ENCODE data around the gene EXOC6B. TPM values are rescaled to one million over a fixed set of nuclear protein-coding genes. Genes with fewer than 3 reads are reported as not detected.

Gene EXOC6B
- total and polyA plus RNA-seq, 2 of the 8 experiments (the other 6 are each of a cell fraction or from before 2014, with no cell fraction given): 13.5 to 33.0 TPM

DNA sequence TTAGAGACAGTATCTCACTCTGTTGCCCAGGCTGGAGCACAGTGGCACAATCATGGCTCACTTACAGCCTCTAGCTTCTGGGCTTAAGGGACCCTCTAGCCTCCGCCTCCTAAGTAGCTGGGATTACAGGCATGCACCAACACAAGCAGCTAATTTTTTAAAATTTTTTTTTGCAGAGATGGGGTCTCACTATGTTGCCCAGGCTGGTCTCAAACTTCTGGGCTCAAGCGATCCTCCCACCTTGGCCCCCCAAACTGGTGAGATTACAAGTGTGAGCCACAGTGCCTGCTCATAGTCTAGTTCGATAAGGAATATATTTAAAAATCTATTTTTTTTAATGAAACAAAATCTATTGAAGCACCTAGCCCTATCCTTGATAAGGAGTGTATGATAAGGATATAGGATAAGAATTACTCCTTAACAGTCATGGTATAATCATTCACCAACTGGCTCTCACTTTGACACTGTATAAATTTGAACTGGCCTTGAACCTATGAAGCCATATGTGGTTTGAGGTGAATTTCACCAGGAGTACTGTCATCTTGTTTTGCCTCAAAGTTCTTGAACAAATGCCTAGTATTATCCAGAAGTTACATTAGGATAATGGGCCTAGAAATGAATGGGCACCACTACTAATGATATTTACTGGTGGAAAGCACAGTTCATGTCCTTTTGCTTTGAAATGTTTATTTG, 71.1 kb downstream of the EXOC6B start (continued):
- TF ChIP-seq RNF2 (IDR thresholded peaks at IDR 0.05; ENCODE audit: borderline replicate concordance, low read depth, low read length, missing control alignments, poor library complexity, severe bottlenecking) (no peak), SIX5 (IDR thresholded peaks at IDR 0.05; ENCODE audit: low read depth, low read length) (no peak), TAF7 (optimal IDR thresholded peaks at IDR 0.05; ENCODE audit: borderline replicate concordance, low read depth, low read length) (no peak), SAP30 (IDR thresholded peaks at IDR 0.05; ENCODE audit: insufficient read depth, insufficient replicate concordance, low read length) (no peak), EGR1 (IDR thresholded peaks at IDR 0.05; ENCODE audit: borderline replicate concordance, low read depth, low read length) (no peak), HDAC2 (IDR thresholded peaks at IDR 0.05; ENCODE audit: borderline replicate concordance in 1 of 2, low read depth in 2 of 2, low read length in 2 of 2) (no peak), RFX5 (IDR thresholded peaks at IDR 0.05; ENCODE audit: borderline replicate concordance, low read depth, low read length) (no peak)
